HepG2 (cell line): ENCODE results near the gene ARHGDIA. TPM values are rescaled to one million over a fixed set of nuclear protein-coding genes. Genes with fewer than 3 reads are reported as not detected.
A peak's percentile ranks its signal among the peaks of the same experiment; 100 is the strongest.

Experiments
- AGO2 ChIP-seq: fragments of 200-400 bp; formaldehyde crosslinking; optimal IDR thresholded peaks from 2 replicates; pipeline ENCODE3; 2017; ENCODE audit warnings: mild to moderate bottlenecking, low read depth, low read length, moderate library complexity
- BCL6 ChIP-seq: IDR thresholded peaks from 2 replicates; pipeline ENCODE4 v1.6.1; 2016; ENCODE audit warnings: missing genetic modification reagents, missing compliant biosample characterization
- HOXA9 ChIP-seq: sonication (generic); formaldehyde crosslinking; IDR thresholded peaks from 2 replicates; pipeline ENCODE4 v1.8.1; 2022; ENCODE audit warnings: missing genetic modification reagents, mild to moderate bottlenecking, moderate library complexity, borderline replicate concordance
- NCOR1 ChIP-seq: fragments of 200-600 bp; sonication (generic); IDR thresholded peaks from 2 replicates; pipeline ENCODE4 v1.7.0; 2017; ENCODE audit warnings: antibody characterized with exemption, low read length, borderline replicate concordance
- NR3C1 ChIP-seq: sonication (generic); formaldehyde crosslinking; IDR thresholded peaks from 2 replicates; pipeline ENCODE4 v1.4.0; 2020; ENCODE audit warnings: missing genetic modification reagents
- POLR2AphosphoS2 ChIP-seq: IDR thresholded peaks from 2 replicates; pipeline ENCODE4 v1.6.1; 2011; ENCODE audit warnings: low read depth, low read length, improper control_type of control experiment
- SMYD3 ChIP-seq: sonication (generic); formaldehyde crosslinking; IDR thresholded peaks from 2 replicates; pipeline ENCODE4 v1.8.1; 2023; ENCODE audit warnings: mild to moderate bottlenecking, missing genetic modification reagents
- ZC3H13 ChIP-seq: sonication (generic); formaldehyde crosslinking; IDR thresholded peaks from 2 replicates; pipeline ENCODE4 v1.8.1; 2023; ENCODE audit warnings: mild to moderate bottlenecking, missing genetic modification reagents, moderate library complexity
- ZNF296 ChIP-seq: sonication (generic); formaldehyde crosslinking; conservative IDR thresholded peaks from 2 replicates; pipeline ENCODE4 v1.5.0; 2020; ENCODE audit warnings: mild to moderate bottlenecking, missing genetic modification reagents
- ZNF7 ChIP-seq: IDR thresholded peaks from 2 replicates; pipeline ENCODE4 v1.6.1; 2016; ENCODE audit warnings: missing biosample characterization, missing genetic modification reagents
- ZNF788 ChIP-seq: sonication (generic); formaldehyde crosslinking; IDR thresholded peaks from 2 replicates; pipeline ENCODE4 v1.5.0; 2020; ENCODE audit warnings: mild to moderate bottlenecking, missing genetic modification reagents, borderline replicate concordance
- ZNF891 ChIP-seq: sonication (generic); formaldehyde crosslinking; IDR thresholded peaks from 2 replicates; pipeline ENCODE4 v1.5.0; 2020; ENCODE audit warnings: mild to moderate bottlenecking, missing genetic modification reagents
- ZZZ3 ChIP-seq: sonication (generic); formaldehyde crosslinking; IDR thresholded peaks from 2 replicates; pipeline ENCODE4 v1.4.0; 2020; ENCODE audit warnings: missing genetic modification reagents, mild to moderate bottlenecking, borderline replicate concordance
- polyA plus RNA-seq, 8 experiments: library from polyadenylated mRNA; depleted of rRNA in 3 of 8; stranded (reverse) in 7 of 8; unstranded in 1 of 8; fragments of >200 nt; fragmentation: Illumina TruSeq in 4 of 8; extraction: Trizol in 4 of 8; gene quantifications; 2 replicates each; pipeline versions ENCODE4 v1.2.1 to v1.2.3, GENCODE V29; 2011 to 2016; ENCODE audit warnings: low read depth in 4 of 8, missing spikeins in 1 of 8, mixed read lengths in 1 of 8; ENCODE audit not compliant: insufficient read depth in 1 of 8
- total RNA-seq, 5 experiments: library from RNA; depleted of rRNA; stranded (reverse); fragments of >200 nt; fragmentation: Illumina TruSeq; extraction: Trizol; gene quantifications; 2 replicates each; pipeline ENCODE4 v1.2.3, GENCODE V29; 2016; ENCODE audit warnings: low read depth in 1 of 5
- TF ChIP-seq, protein P1 (sequence below): sonication (generic); formaldehyde crosslinking; IDR thresholded peaks from 2 replicates; pipeline ENCODE4 v1.4.0; 2020; ENCODE audit warnings: missing genetic modification reagents
- TF ChIP-seq, protein P2 (sequence below): sonication (generic); formaldehyde crosslinking; IDR thresholded peaks from 2 replicates; pipeline ENCODE4 v1.8.0; 2022; ENCODE audit warnings: missing genetic modification reagents, mild to moderate bottlenecking, moderate library complexity, borderline replicate concordance
- TF ChIP-seq, protein P3 (sequence below): sonication (generic); formaldehyde crosslinking; IDR thresholded peaks from 2 replicates; pipeline ENCODE4 v1.4.0; 2020; ENCODE audit warnings: missing genetic modification reagents, borderline replicate concordance
- TF ChIP-seq, protein P4 (sequence below): sonication (generic); formaldehyde crosslinking; IDR thresholded peaks from 2 replicates; pipeline ENCODE4 v1.4.0; 2020; ENCODE audit warnings: mild to moderate bottlenecking, missing genetic modification reagents

The ARHGDIA gene
- total and polyA plus RNA-seq, 2 of the 13 experiments (the other 11 are each of a cell fraction or from before 2014, with no cell fraction given), result 40.0 to 64.0 TPM

DNA sequence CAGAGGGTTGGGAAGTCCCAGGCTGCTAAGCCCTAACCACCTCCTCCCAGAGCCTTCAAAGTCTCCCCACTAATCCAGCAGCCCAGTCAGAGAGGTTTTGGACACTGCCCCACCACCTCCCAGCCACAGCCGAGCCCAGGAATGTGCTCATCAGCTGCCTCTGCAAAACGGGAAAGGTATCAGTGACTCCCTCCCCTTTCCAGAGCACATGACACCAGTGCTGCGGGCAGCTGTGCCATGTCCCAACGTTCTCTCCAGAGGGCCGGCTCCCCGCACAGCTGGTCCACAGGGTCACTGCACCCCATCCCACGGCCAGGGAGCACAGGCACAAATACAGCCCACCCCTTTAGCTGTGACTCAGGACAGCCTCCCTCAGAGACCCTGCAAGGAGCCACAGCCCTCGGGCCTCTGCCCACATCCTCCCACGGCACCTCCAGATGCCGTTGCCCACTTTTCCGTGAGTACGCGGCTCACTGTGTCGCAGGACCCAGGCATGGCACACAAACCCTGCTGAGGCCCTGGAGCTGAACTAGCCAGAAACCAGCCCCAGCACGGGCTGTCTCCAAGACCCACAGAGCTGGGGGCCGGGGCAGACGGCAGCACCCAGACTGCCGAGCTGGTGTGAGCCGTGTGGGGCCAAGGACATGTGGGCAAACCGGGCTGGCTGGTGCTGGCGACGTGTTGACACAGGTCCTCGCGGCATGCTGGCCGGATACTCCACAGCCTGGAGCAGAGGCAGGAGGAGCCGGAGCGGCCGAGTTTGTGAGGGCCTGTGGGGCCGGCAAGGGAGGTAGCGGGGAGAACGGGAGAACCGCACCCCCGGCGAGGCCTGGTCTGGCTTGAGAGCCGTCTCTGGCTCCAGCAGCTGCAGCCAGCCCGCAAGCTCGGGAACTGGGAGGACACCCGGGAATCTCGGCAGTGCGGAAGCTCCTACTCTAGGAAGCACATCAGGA lies 30.0 kb downstream of the ARHGDIA start (continued):
- TF ChIP-seq, protein P1, sequence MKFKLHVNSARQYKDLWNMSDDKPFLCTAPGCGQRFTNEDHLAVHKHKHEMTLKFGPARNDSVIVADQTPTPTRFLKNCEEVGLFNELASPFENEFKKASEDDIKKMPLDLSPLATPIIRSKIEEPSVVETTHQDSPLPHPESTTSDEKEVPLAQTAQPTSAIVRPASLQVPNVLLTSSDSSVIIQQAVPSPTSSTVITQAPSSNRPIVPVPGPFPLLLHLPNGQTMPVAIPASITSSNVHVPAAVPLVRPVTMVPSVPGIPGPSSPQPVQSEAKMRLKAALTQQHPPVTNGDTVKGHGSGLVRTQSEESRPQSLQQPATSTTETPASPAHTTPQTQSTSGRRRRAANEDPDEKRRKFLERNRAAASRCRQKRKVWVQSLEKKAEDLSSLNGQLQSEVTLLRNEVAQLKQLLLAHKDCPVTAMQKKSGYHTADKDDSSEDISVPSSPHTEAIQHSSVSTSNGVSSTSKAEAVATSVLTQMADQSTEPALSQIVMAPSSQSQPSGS (CRISPR knock-in tag), result no peak
- TF ChIP-seq AGO2 (peak; percentile 55), BCL6 (CRISPR knock-in tag) (no peak), ZNF296 (CRISPR knock-in tag) (peak; percentile 44; the same call in 1 of the 2 replicates), ZNF891 (CRISPR knock-in tag) (peak; percentile 66; the same call in 1 of the 2 replicates), SMYD3 (CRISPR knock-in tag) (no peak), ZZZ3 (CRISPR knock-in tag) (no peak), ZNF7 (CRISPR knock-in tag) (no peak), NR3C1 (no peak), POLR2AphosphoS2 (0 out of 2 replicates have a peak, but pooled peaks have one; percentile 33), NCOR1 (no peak), ZNF788 (peak; percentile 20; the same call in 1 of the 2 replicates), HOXA9 (no peak), ZC3H13 (CRISPR knock-in tag) (peak; percentile 14; the same call in 1 of the 2 replicates)
- TF ChIP-seq, protein P2, sequence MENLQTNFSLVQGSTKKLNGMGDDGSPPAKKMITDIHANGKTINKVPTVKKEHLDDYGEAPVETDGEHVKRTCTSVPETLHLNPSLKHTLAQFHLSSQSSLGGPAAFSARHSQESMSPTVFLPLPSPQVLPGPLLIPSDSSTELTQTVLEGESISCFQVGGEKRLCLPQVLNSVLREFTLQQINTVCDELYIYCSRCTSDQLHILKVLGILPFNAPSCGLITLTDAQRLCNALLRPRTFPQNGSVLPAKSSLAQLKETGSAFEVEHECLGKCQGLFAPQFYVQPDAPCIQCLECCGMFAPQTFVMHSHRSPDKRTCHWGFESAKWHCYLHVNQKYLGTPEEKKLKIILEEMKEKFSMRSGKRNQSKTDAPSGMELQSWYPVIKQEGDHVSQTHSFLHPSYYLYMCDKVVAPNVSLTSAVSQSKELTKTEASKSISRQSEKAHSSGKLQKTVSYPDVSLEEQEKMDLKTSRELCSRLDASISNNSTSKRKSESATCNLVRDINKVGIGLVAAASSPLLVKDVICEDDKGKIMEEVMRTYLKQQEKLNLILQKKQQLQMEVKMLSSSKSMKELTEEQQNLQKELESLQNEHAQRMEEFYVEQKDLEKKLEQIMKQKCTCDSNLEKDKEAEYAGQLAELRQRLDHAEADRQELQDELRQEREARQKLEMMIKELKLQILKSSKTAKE, result no peak
- TF ChIP-seq, protein P3, sequence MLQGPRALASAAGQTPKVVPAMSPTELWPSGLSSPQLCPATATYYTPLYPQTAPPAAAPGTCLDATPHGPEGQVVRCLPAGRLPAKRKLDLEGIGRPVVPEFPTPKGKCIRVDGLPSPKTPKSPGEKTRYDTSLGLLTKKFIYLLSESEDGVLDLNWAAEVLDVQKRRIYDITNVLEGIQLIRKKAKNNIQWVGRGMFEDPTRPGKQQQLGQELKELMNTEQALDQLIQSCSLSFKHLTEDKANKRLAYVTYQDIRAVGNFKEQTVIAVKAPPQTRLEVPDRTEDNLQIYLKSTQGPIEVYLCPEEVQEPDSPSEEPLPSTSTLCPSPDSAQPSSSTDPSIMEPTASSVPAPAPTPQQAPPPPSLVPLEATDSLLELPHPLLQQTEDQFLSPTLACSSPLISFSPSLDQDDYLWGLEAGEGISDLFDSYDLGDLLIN (CRISPR knock-in tag), result no peak
- TF ChIP-seq, protein P4, sequence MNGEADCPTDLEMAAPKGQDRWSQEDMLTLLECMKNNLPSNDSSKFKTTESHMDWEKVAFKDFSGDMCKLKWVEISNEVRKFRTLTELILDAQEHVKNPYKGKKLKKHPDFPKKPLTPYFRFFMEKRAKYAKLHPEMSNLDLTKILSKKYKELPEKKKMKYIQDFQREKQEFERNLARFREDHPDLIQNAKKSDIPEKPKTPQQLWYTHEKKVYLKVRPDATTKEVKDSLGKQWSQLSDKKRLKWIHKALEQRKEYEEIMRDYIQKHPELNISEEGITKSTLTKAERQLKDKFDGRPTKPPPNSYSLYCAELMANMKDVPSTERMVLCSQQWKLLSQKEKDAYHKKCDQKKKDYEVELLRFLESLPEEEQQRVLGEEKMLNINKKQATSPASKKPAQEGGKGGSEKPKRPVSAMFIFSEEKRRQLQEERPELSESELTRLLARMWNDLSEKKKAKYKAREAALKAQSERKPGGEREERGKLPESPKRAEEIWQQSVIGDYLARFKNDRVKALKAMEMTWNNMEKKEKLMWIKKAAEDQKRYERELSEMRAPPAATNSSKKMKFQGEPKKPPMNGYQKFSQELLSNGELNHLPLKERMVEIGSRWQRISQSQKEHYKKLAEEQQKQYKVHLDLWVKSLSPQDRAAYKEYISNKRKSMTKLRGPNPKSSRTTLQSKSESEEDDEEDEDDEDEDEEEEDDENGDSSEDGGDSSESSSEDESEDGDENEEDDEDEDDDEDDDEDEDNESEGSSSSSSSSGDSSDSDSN, result peak; percentile 86
